ENCODE measurements around the gene CXCL5. TPM values are rescaled to one million over a fixed set of nuclear protein-coding genes. Genes with fewer than 3 reads are reported as not detected.

The CXCL5 gene
- total RNA-seq, 1 donor from 2014 or later = 0.45 TPM

- TF ChIP-seq, protein P1, sequence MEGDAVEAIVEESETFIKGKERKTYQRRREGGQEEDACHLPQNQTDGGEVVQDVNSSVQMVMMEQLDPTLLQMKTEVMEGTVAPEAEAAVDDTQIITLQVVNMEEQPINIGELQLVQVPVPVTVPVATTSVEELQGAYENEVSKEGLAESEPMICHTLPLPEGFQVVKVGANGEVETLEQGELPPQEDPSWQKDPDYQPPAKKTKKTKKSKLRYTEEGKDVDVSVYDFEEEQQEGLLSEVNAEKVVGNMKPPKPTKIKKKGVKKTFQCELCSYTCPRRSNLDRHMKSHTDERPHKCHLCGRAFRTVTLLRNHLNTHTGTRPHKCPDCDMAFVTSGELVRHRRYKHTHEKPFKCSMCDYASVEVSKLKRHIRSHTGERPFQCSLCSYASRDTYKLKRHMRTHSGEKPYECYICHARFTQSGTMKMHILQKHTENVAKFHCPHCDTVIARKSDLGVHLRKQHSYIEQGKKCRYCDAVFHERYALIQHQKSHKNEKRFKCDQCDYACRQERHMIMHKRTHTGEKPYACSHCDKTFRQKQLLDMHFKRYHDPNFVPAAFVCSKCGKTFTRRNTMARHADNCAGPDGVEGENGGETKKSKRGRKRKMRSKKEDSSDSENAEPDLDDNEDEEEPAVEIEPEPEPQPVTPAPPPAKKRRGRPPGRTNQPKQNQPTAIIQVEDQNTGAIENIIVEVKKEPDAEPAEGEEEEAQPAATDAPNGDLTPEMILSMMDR (IDR thresholded peaks at IDR 0.05; ENCODE audit: unreplicated experiment) = no peak
- peaks cover 45% of the 10 kb centered on the region for H3K9me3 Mint-ChIP-seq
- no peak overlapping the region for H3K27ac Mint-ChIP-seq
- no peaks in the 10 kb centered on the region for H3K36me3 Mint-ChIP-seq
- H3K4me3 Mint-ChIP-seq = no peak overlapping the region
- DNase-seq (ENCODE audit: low spot score in 2 of 2, unreplicated experiment in 2 of 2) = no peak
- H3K4me1 Mint-ChIP-seq = peaks cover 6% of the 10 kb centered on the region
- no peaks in the 10 kb centered on the region for H3K27me3 Mint-ChIP-seq (ENCODE audit: low read depth)
Measured at GRCh38 chr4:73974352-73974751, 24.1 kb downstream of the CXCL5 start.

DNA sequence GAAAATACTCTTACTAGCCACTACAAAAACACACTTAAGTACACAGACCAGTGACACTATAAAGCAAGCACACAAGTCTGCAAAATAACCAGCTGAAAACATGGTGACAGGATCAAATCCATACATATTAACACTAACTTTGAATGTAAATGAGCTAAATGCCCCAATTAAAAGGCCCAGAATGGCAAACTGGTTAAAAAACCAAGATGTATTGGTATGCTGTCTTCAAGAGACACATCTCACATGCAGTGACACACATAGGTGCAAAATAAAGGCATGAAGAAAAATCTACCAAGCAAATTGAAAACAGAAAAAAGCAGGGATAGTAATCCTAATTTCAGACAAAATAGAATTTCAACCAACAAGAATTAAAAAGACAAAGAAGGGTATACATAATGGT lies 27.5 kb downstream of the CXCL5 start:
- TF ChIP-seq, protein P1 (IDR thresholded peaks at IDR 0.05; ENCODE audit: unreplicated experiment) = no peak
- DNase-seq (ENCODE audit: low spot score in 2 of 2, unreplicated experiment in 2 of 2) = no peak
- no peak overlapping the region for H3K4me3 Mint-ChIP-seq
- H3K36me3 Mint-ChIP-seq = no peaks in the 10 kb centered on the region
- no peaks in the 10 kb centered on the region for H3K27me3 Mint-ChIP-seq (ENCODE audit: low read depth)
- H3K9me3 Mint-ChIP-seq = peaks cover 45% of the 10 kb centered on the region
- no peak overlapping the region for H3K27ac Mint-ChIP-seq
- no peaks in the 10 kb centered on the region for H3K4me1 Mint-ChIP-seq

GRCh38 chr4:73970011-73970410 lies 28.5 kb downstream of the CXCL5 start:
- H3K27ac Mint-ChIP-seq = no peak overlapping the region
- no peaks in the 10 kb centered on the region for H3K27me3 Mint-ChIP-seq (ENCODE audit: low read depth)
- TF ChIP-seq, protein P1 (IDR thresholded peaks at IDR 0.05; ENCODE audit: unreplicated experiment) = no peak
- no peak for DNase-seq (ENCODE audit: low spot score in 2 of 2, unreplicated experiment in 2 of 2)
- H3K36me3 Mint-ChIP-seq = no peaks in the 10 kb centered on the region
- peaks cover 40% of the 10 kb centered on the region for H3K9me3 Mint-ChIP-seq
- H3K4me1 Mint-ChIP-seq = no peaks in the 10 kb centered on the region
- H3K4me3 Mint-ChIP-seq = no peak overlapping the region

GRCh38 chr4:73967866-73968265 lies 30.6 kb downstream of the CXCL5 start:
- H3K4me3 Mint-ChIP-seq = no peak overlapping the region
- H3K9me3 Mint-ChIP-seq = peaks cover 39% of the 10 kb centered on the region
- TF ChIP-seq, protein P1 (IDR thresholded peaks at IDR 0.05; ENCODE audit: unreplicated experiment) = no peak
- DNase-seq (ENCODE audit: low spot score in 2 of 2, unreplicated experiment in 2 of 2) = no peak
- no peaks in the 10 kb centered on the region for H3K36me3 Mint-ChIP-seq
- H3K27ac Mint-ChIP-seq = no peak overlapping the region
- H3K27me3 Mint-ChIP-seq (ENCODE audit: low read depth) = peaks cover 7% of the 10 kb centered on the region
- H3K4me1 Mint-ChIP-seq = no peaks in the 10 kb centered on the region

- TF ChIP-seq, protein P1 (IDR thresholded peaks at IDR 0.05; ENCODE audit: unreplicated experiment) = no peak
- Mint-ChIP-seq H3K36me3 (no peaks in the 10 kb centered on the region), H3K4me1 (no peaks in the 10 kb centered on the region), H3K27ac (no peak overlapping the region), H3K27me3 (ENCODE audit: low read depth) (peaks cover 7% of the 10 kb centered on the region), H3K9me3 (peaks cover 33% of the 10 kb centered on the region), H3K4me3 (no peak overlapping the region)
- no peak for DNase-seq (ENCODE audit: low spot score in 2 of 2, unreplicated experiment in 2 of 2)
Measured at GRCh38 chr4:73964862-73965611, 33.4 kb downstream of the CXCL5 start.

Data from mesothelial cell of epicardium (in vitro differentiated cells).